ENCODE data around the gene ADGRA1. TPM values are rescaled to one million over a fixed set of nuclear protein-coding genes. Genes with fewer than 3 reads are reported as not detected.

ADGRA1 gene
- total and polyA plus RNA-seq, 2 of the 13 experiments (the other 11 are each of a cell fraction or from before 2014, with no cell fraction given): not detected

GRCh38 chr10:133106516-133106915 is 18.8 kb downstream of the ADGRA1 start (continued):
- no peak for TF ChIP-seq SCMH1 (CRISPR knock-in tag; IDR thresholded peaks at IDR 0.05; ENCODE audit: borderline replicate concordance)
- TF ChIP-seq, protein P1, sequence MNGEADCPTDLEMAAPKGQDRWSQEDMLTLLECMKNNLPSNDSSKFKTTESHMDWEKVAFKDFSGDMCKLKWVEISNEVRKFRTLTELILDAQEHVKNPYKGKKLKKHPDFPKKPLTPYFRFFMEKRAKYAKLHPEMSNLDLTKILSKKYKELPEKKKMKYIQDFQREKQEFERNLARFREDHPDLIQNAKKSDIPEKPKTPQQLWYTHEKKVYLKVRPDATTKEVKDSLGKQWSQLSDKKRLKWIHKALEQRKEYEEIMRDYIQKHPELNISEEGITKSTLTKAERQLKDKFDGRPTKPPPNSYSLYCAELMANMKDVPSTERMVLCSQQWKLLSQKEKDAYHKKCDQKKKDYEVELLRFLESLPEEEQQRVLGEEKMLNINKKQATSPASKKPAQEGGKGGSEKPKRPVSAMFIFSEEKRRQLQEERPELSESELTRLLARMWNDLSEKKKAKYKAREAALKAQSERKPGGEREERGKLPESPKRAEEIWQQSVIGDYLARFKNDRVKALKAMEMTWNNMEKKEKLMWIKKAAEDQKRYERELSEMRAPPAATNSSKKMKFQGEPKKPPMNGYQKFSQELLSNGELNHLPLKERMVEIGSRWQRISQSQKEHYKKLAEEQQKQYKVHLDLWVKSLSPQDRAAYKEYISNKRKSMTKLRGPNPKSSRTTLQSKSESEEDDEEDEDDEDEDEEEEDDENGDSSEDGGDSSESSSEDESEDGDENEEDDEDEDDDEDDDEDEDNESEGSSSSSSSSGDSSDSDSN (CRISPR knock-in tag; IDR thresholded peaks at IDR 0.05): no peak

DNA sequence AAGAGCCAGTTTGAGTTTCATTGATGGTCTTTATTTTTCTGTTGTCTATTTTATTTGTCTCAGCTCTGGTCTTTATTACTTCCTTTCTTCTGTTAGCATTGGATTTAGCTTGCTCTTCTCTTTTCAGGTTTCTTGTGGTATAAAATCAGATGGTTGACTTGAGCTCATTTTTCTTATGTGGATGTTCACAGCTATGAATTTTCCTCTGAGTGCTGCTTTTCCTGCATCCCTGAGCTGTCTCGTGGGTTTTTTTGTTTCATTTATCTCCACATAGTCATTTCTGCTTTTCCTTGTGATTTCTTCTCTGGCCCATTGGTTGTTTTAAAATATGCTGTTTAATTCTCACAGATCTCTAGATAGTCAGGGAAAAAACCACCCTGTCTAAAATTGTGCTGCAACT is 19.7 kb downstream of the ADGRA1 start:
- H3K79me2 ChIP-seq (ENCODE audit: insufficient read depth, low read length): no peaks in the 10 kb centered on the region
- no peaks in the 10 kb centered on the region for H3K36me3 ChIP-seq (replicated peaks in 1 of 2; ENCODE audit: control insufficient read depth in 1 of 2, insufficient read depth in 2 of 2, low read length in 2 of 2)
- no peak overlapping the region for H3K4me3 ChIP-seq (replicated peaks in 1 of 3; ENCODE audit: insufficient read depth in 1 of 3, low read depth in 2 of 3, low read length in 3 of 3)
- ChIA-PET CTCF (ENCODE audit: low intra/inter-chr PET ratio, low total read pairs) (no interaction called here), POLR2A (no interaction called here)
- ATAC-seq (no peak), FAIRE-seq (no peak), DNase-seq (ENCODE audit: low spot score) (no peak)
- H3K27me3 ChIP-seq (ENCODE audit: control insufficient read depth in 1 of 2, insufficient read depth in 2 of 2, low read length in 2 of 2): peaks cover 5 to 45% of the 10 kb centered on the region in 2 experiments; a peak in 3 of 5 replicates
- no peak overlapping the region for H2AFZ ChIP-seq (ENCODE audit: low read length)
- H3K4me2 ChIP-seq (ENCODE audit: low read depth, low read length): no peak overlapping the region
- intact Hi-C loops (cut with micrococcal nuclease; ENCODE audit: unreplicated experiment): no loop called here
- no peak overlapping the region for H3K27ac ChIP-seq (ENCODE audit: extremely low read length, insufficient read depth, low read length)
- no TSS peak for BruUV-seq (replicated peaks)
- TF ChIP-seq ZFP90 (CRISPR knock-in tag; IDR thresholded peaks at IDR 0.05; ENCODE audit: borderline replicate concordance) (peak; percentile 99), SUZ12 (IDR thresholded peaks at IDR 0.05; ENCODE audit: low read depth, low read length) (no peak)
- H3K9me3 ChIP-seq (ENCODE audit: low read length): peaks cover 12% of the 10 kb centered on the region
- no peaks in the 10 kb centered on the region for H4K20me1 ChIP-seq (ENCODE audit: insufficient read depth, low read length)
- WGBS (ENCODE audit: low lambda C conversion rate): 5% methylated on average over 1 of the region's 1 CpG
- H3K9ac ChIP-seq (ENCODE audit: insufficient read depth, low read depth, low read length): no peak overlapping the region
- H3K4me1 ChIP-seq (ENCODE audit: insufficient read depth, low read length): no peaks in the 10 kb centered on the region
- in situ Hi-C loops (cut with HindIII; ENCODE audit: extremely low pct_ligation_motif_present, low pct_unique_long_range_greater_than_20kb): no loop called here

DNA sequence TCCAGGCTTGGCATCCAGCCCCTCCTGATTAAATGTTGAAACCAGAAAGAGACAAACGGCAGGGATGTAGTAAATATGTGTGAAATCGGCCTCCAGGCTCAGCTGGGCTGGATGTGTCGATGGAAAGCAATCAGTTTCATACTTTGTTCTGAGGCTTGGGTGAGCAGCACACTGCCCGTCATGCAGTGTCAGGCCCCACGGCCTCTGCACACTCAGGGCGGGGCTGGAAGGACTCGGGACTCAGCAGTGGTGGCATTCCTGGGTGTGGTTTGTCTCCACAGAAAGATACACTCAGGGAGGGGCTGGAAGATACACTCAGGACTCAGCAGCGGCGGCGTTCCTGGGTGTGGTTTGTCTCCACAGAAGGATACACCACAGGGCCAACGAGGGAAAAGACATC is 22.0 kb downstream of the ADGRA1 start:
- intact Hi-C loops (cut with micrococcal nuclease; ENCODE audit: unreplicated experiment): no loop called here
- H3K27me3 ChIP-seq (ENCODE audit: control insufficient read depth in 1 of 2, insufficient read depth in 2 of 2, low read length in 2 of 2): peaks cover 10 to 35% of the 10 kb centered on the region in 2 experiments; a peak in 4 of 5 replicates
- CTCF ChIA-PET (ENCODE audit: low intra/inter-chr PET ratio, low total read pairs): no interaction called here
- DNase-seq (ENCODE audit: low spot score) (no peak), ATAC-seq (no peak), FAIRE-seq (no peak)
- TF ChIP-seq, protein P2, sequence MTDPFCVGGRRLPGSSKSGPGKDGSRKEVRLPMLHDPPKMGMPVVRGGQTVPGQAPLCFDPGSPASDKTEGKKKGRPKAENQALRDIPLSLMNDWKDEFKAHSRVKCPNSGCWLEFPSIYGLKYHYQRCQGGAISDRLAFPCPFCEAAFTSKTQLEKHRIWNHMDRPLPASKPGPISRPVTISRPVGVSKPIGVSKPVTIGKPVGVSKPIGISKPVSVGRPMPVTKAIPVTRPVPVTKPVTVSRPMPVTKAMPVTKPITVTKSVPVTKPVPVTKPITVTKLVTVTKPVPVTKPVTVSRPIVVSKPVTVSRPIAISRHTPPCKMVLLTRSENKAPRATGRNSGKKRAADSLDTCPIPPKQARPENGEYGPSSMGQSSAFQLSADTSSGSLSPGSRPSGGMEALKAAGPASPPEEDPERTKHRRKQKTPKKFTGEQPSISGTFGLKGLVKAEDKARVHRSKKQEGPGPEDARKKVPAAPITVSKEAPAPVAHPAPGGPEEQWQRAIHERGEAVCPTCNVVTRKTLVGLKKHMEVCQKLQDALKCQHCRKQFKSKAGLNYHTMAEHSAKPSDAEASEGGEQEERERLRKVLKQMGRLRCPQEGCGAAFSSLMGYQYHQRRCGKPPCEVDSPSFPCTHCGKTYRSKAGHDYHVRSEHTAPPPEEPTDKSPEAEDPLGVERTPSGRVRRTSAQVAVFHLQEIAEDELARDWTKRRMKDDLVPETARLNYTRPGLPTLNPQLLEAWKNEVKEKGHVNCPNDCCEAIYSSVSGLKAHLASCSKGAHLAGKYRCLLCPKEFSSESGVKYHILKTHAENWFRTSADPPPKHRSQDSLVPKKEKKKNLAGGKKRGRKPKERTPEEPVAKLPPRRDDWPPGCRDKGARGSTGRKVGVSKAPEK (CRISPR knock-in tag; IDR thresholded peaks at IDR 0.05; ENCODE audit: borderline replicate concordance): no peak
- no peak for TF ChIP-seq KMT2A (CRISPR knock-in tag; IDR thresholded peaks at IDR 0.05)
- H3K27ac ChIP-seq (ENCODE audit: extremely low read length, insufficient read depth, low read length): no peak overlapping the region
- H3K36me3 ChIP-seq (replicated peaks in 1 of 2; ENCODE audit: control insufficient read depth in 1 of 2, insufficient read depth in 2 of 2, low read length in 2 of 2): no peaks in the 10 kb centered on the region
- H3K4me3 ChIP-seq (replicated peaks in 1 of 3; ENCODE audit: insufficient read depth in 1 of 3, low read depth in 2 of 3, low read length in 3 of 3): no peak overlapping the region
- H3K9me3 ChIP-seq (ENCODE audit: low read length): peaks cover 12% of the 10 kb centered on the region
- in situ Hi-C loops (cut with HindIII; ENCODE audit: extremely low pct_ligation_motif_present, low pct_unique_long_range_greater_than_20kb): no loop called here
- 1% methylated on average over 10 of the region's 11 CpGs for WGBS (ENCODE audit: low lambda C conversion rate)
- H3K4me1 ChIP-seq (ENCODE audit: insufficient read depth, low read length): no peaks in the 10 kb centered on the region
- H4K20me1 ChIP-seq (ENCODE audit: insufficient read depth, low read length): no peaks in the 10 kb centered on the region
- BruUV-seq (replicated peaks): no TSS peak
- H3K9ac ChIP-seq (ENCODE audit: insufficient read depth, low read depth, low read length): no peak overlapping the region
- H3K79me2 ChIP-seq (ENCODE audit: insufficient read depth, low read length): no peaks in the 10 kb centered on the region
- POLR2A ChIA-PET: no interaction called here
- no peak overlapping the region for H3K4me2 ChIP-seq (ENCODE audit: low read depth, low read length)
- no peak overlapping the region for H2AFZ ChIP-seq (ENCODE audit: low read length)

Data from HepG2 (cell line).